ENCODE results near the gene DCTN2.
"Not testable (repeated sequence)": the region's sequence is repeated elsewhere in the genome, so short reads cannot be mapped to it uniquely, and the experiment has no call there.

DCTN2 gene

GRCh38 chr12:57576613-57577160 lies 29.7 kb upstream of the DCTN2 start:
- no peak for TF ChIP-seq CTCF (IDR thresholded peaks at IDR 0.05; ENCODE audit: insufficient read depth, low read depth, low read length, missing control alignments)
- no peak overlapping the region for H3K4me3 ChIP-seq (ENCODE audit: low read length)
- peak; percentile 57 for DNase-seq (ENCODE audit: low read depth)

GRCh38 chr12:57575771-57576612 lies 29.0 kb upstream of the DCTN2 start:
- no peak for DNase-seq (ENCODE audit: low read depth)
- TF ChIP-seq CTCF (IDR thresholded peaks at IDR 0.05; ENCODE audit: insufficient read depth, low read depth, low read length, missing control alignments), result no peak
- H3K4me3 ChIP-seq (ENCODE audit: low read length), result no peak overlapping the region

GRCh38 chr12:57574795-57575194 lies 27.8 kb upstream of the DCTN2 start:
- no peak for DNase-seq (ENCODE audit: low read depth)
- H3K4me3 ChIP-seq (ENCODE audit: low read length), result no peak overlapping the region
- no peak for TF ChIP-seq CTCF (IDR thresholded peaks at IDR 0.05; ENCODE audit: insufficient read depth, low read depth, low read length, missing control alignments)

GRCh38 chr12:57571926-57572762 lies 25.2 kb upstream of the DCTN2 start:
- DNase-seq (ENCODE audit: low read depth), result no peak
- no peak for TF ChIP-seq CTCF (IDR thresholded peaks at IDR 0.05; ENCODE audit: insufficient read depth, low read depth, low read length, missing control alignments)
- H3K4me3 ChIP-seq (ENCODE audit: low read length), result no peak overlapping the region

GRCh38 chr12:57570438-57570837 lies 23.4 kb upstream of the DCTN2 start:
- not testable (repeated sequence) for H3K4me3 ChIP-seq (ENCODE audit: low read length); DNase-seq (ENCODE audit: low read depth)

GRCh38 chr12:57569858-57570257 lies 22.9 kb upstream of the DCTN2 start:
- H3K4me3 ChIP-seq (ENCODE audit: low read length), result no peak overlapping the region
- no peak for TF ChIP-seq CTCF (IDR thresholded peaks at IDR 0.05; ENCODE audit: insufficient read depth, low read depth, low read length, missing control alignments)
- DNase-seq (ENCODE audit: low read depth), result no peak

- no peak overlapping the region for H3K4me3 ChIP-seq (ENCODE audit: low read length)
- TF ChIP-seq CTCF (IDR thresholded peaks at IDR 0.05; ENCODE audit: insufficient read depth, low read depth, low read length, missing control alignments), result no peak
- no peak for DNase-seq (ENCODE audit: low read depth)
Observed at GRCh38 chr12:57568838-57569237, 21.8 kb upstream of the DCTN2 start.

Measured in epithelial cell of esophagus (primary cell).